Body of pancreas (tissue), 4 donors: ENCODE data around the gene C4orf50. TPM values are rescaled to one million over a fixed set of nuclear protein-coding genes. Genes with fewer than 3 reads are reported as not detected.

Source experiments
- ATAC-seq: fragments of 150-250 bp; one replicate; pipeline ENCODE4 v1.9.1; 2016
- DNase-seq, 4 donors: peaks; one replicate each; pipeline ENCODE4 v3.0.0-alpha.2; 2019
- H3K27ac ChIP-seq, 4 donors: fragments of 200-600 bp; sonication (generic); 1 replicate in 3 of 4; 2 replicates in 1 of 4; pipeline versions ENCODE4 v1.5.1 to v1.6.1; 2016 to 2019; ENCODE audit warnings: mild to moderate bottlenecking in 1 of 4, mixed read lengths in 1 of 4, moderate library complexity in 1 of 4
- H3K27me3 ChIP-seq, 2 donors: fragments of 200-600 bp; sonication (generic); one replicate each; pipeline ENCODE4 v1.6.0; 2016; ENCODE audit warnings: mild to moderate bottlenecking in 1 of 2
- H3K36me3 ChIP-seq, 2 donors: fragments of 200-600 bp; sonication (generic); replicated peaks in 1 of 2; 2 replicates each; pipeline ENCODE4 v1.5.1; 2016; ENCODE audit warnings: low read depth in 2 of 2; ENCODE audit not compliant: insufficient read depth in 1 of 2
- H3K4me1 ChIP-seq: fragments of 200-600 bp; sonication (generic); one replicate; pipeline ENCODE4 v1.6.0; 2016
- H3K4me3 ChIP-seq, 2 donors: fragments of 200-600 bp; sonication (generic); 1 replicate in 1 of 2; 2 replicates in 1 of 2; pipeline ENCODE4 v1.5.1; 2016 to 2019
- H3K9me3 ChIP-seq, 3 donors: fragments of 200-600 bp; sonication (generic); 1 replicate in 2 of 3; 2 replicates in 1 of 3; pipeline ENCODE4 v1.5.1; 2016
- CTCF ChIP-seq, 7 experiments: fragments of 450-650 bp in 4 of 7; fragments of 200-600 bp in 3 of 7; sonication (generic) in 3 of 7; IDR thresholded peaks; one replicate each; pipeline ENCODE4 v1.5.1; 2016 to 2019; ENCODE audit warnings: antibody characterized with exemption in 7 of 7
- POLR2A ChIP-seq, 3 donors: fragments of 450-650 bp; IDR thresholded peaks; one replicate each; pipeline ENCODE4 v1.6.1; 2016; ENCODE audit warnings: antibody characterized with exemption in 3 of 3, mild to moderate bottlenecking in 2 of 3
- WGBS, 2 donors: methylation state at CpG; one replicate each; pipeline ENCODE4 v1.1.5; 2017; 5-methylcytosine and 5-hydroxymethylcytosine counted together
- intact Hi-C: fragments of 100-400 bp; cut with DNase I; formaldehyde crosslinking; loops from one replicate; pipeline ENCODE4 v1.15.1; 2023
- total RNA-seq, 2 donors: library from RNA; depleted of rRNA; stranded (reverse); fragments of >200 nt; gene quantifications; one replicate each; pipeline ENCODE4 v1.1.0, GENCODE V29; 2016

The C4orf50 gene
- total RNA-seq, 2 donors from 2014 or later: 0.26 TPM; not detected in 1

- H3K4me1 ChIP-seq: no peaks in the 10 kb centered on the region
- TF ChIP-seq CTCF (IDR thresholded peaks at IDR 0.05): no peak
- TF ChIP-seq POLR2A (IDR thresholded peaks at IDR 0.05): no peak
- H3K4me3 ChIP-seq: no peak overlapping the region
- DNase-seq (no peak), ATAC-seq (no peak)
- intact Hi-C loops: no loop called here
- H3K27me3 ChIP-seq: no peaks in the 10 kb centered on the region
- no peak overlapping the region for H3K27ac ChIP-seq
- H3K36me3 ChIP-seq: no peaks in the 10 kb centered on the region
- H3K9me3 ChIP-seq: no peaks in the 10 kb centered on the region
- 11 to 16% methylated on average over 4 of the region's 4 CpGs for WGBS, 2 donors
These were observed 136.9 kb downstream of the C4orf50 start for GRCh38 chr4:5881340-5881739.

GRCh38 chr4:5878359-5878758 is 139.9 kb downstream of the C4orf50 start:
- Histone ChIP-seq H3K9me3 (no peaks in the 10 kb centered on the region), H3K27me3 (no peaks in the 10 kb centered on the region), H3K27ac (no peak overlapping the region), H3K4me1 (no peaks in the 10 kb centered on the region), H3K4me3 (no peak overlapping the region), H3K36me3 (no peaks in the 10 kb centered on the region)
- 60% methylated on average over 6 of the region's 6 CpGs for WGBS, 2 donors
- ATAC-seq (no peak), DNase-seq (no peak)
- intact Hi-C loops: no loop called here
- TF ChIP-seq CTCF (IDR thresholded peaks at IDR 0.05) (no peak), POLR2A (IDR thresholded peaks at IDR 0.05) (no peak)

- TF ChIP-seq CTCF (IDR thresholded peaks at IDR 0.05) (no peak), POLR2A (IDR thresholded peaks at IDR 0.05) (no peak)
- ATAC-seq (no peak), DNase-seq (no peak)
- Histone ChIP-seq H3K27ac (no peak overlapping the region), H3K9me3 (no peaks in the 10 kb centered on the region), H3K27me3 (no peaks in the 10 kb centered on the region), H3K4me1 (no peaks in the 10 kb centered on the region), H3K36me3 (no peaks in the 10 kb centered on the region), H3K4me3 (no peak overlapping the region)
- WGBS, 2 donors: 58 to 68% methylated on average over 9 of the region's 9 CpGs
- intact Hi-C loops: no loop called here
These were observed 140.8 kb downstream of the C4orf50 start for GRCh38 chr4:5877392-5877791.

- Histone ChIP-seq H3K27ac (no peak overlapping the region), H3K4me1 (no peaks in the 10 kb centered on the region), H3K36me3 (no peaks in the 10 kb centered on the region), H3K4me3 (no peak overlapping the region), H3K9me3 (no peaks in the 10 kb centered on the region), H3K27me3 (no peaks in the 10 kb centered on the region)
- ATAC-seq (no peak), DNase-seq (no peak)
- WGBS, 2 donors: 24 to 30% methylated on average over 6 of the region's 6 CpGs
- intact Hi-C loops: no loop called here
- TF ChIP-seq CTCF (IDR thresholded peaks at IDR 0.05) (no peak), POLR2A (IDR thresholded peaks at IDR 0.05) (no peak)
These were observed 143.3 kb downstream of the C4orf50 start for GRCh38 chr4:5874811-5875449.

GRCh38 chr4:5870701-5871100 is 147.5 kb downstream of the C4orf50 start:
- Histone ChIP-seq H3K27me3 (peaks cover 0 to 5% of the 10 kb centered on the region in 2 donors), H3K4me1 (no peaks in the 10 kb centered on the region), H3K4me3 (no peak overlapping the region), H3K27ac (no peak overlapping the region), H3K36me3 (no peaks in the 10 kb centered on the region), H3K9me3 (no peaks in the 10 kb centered on the region)
- DNase-seq (peak in 1 of 4 donors; percentile 19), ATAC-seq (no peak)
- TF ChIP-seq POLR2A (IDR thresholded peaks at IDR 0.05) (no peak), CTCF (IDR thresholded peaks at IDR 0.05) (no peak)
- WGBS, 2 donors: 42 to 60% methylated on average over 10 to 13 of the region's 13 CpGs
- intact Hi-C loops: no loop called here
